GM21723 (cell line): ENCODE results near the gene N4BP2L2.

Source experiments
- ATAC-seq: cut with Tn5 transposase; IDR thresholded peaks from one replicate; pipeline ENCODE4 v1.9.1; 2021; ENCODE audit warnings: mild to moderate bottlenecking, moderate library complexity; ENCODE audit not compliant: unreplicated experiment

N4BP2L2 gene

DNA sequence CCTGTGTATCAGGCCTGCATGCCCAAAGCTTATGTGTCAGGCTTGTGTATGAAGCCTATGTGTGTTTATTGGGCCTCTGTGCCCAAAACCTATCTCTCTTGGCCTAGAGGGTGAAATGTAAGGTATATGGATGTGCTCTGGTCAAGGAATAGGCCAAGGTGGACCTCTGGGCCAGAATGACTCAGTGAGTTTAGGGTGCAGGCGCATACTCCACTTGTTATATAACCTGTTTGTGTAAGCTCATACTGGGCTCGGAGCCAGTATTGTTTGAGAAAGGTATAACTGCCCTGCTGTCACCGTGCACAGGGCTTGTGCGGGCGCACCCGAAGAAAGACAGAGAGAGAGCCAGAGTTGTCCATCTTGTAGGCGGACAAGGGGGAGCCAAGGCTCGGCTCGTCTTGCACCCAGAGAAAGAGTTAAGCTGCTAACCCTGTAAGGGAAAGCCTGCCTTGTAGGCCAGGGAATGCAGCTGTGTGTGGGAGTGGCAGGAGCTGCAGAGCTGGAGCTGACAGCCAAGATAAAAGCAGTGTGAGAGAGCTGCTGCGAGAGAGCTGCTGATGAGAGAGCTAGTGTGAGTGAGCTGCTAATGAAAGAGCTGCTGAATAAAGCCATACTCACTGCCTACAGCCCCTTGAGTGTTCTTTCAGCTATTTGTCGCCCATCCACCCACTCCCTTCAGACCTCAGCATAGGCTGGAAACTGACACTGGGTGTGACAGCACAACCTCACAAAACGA is 67.2 kb downstream of the N4BP2L2 start:
- ATAC-seq = no peak

DNA sequence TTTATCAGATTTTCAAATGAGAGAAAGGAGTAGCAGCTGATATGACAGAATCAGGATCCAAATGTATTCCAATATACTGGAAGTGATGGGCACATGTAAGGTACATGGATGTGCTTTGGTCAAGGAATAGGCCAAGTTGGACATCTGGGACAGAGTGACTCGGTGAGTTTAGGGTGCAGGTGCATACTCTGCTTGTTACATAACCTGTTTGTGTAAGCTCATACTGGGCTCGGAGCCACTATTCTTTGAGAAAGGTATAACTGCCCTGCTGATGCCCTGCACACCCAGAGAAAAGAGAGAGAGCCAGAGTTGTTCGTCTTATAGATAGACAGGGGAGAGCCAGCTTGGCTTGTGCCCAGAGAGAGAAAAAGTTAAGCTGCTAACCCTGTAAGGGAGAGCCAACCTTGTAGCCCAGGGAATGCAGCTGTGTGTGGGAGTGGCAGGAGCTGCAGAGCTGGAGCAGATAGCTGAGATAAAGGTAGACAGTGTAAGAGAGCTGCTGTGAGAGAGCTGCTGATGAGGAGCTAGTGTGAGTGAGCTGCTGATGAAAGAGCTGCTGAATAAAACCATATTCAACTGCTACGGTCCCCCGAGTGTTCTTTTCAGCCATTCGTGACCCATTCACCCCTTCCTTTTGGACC is 70.0 kb downstream of the N4BP2L2 start:
- no peak for ATAC-seq

DNA sequence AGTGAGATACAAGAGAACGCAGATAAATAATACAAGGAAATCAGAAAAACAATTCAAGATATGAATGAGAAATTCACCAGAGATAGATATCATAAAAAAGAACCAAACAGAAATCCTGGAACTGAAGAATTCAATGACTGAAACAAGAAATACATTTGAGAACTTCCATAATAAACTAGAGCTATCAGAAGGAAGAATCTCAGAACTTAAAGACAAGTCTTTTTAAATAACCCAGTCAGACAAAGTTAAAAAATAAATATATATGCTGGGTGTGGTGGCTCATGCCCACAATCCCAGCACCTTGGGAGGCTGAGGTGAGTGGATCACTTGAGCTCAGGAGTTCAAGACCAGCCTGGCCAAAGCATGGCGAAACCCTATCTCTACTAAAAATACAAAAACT is 82.0 kb downstream of the N4BP2L2 start:
- no peak for ATAC-seq

DNA sequence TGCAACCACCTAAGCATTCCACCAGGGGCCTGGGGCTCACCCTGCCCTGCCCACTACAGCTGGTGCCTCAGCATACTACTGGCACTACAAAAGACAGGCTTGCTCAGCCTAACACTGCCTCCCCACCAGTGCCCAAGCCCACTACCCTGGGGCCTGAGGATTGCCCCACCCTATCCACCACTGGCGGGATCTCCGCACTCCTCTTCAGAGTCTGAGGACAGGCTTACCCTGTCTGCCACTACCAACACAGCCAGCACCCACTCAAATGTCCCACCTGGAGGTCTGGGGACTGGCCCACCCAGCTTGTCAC is 83.0 kb downstream of the N4BP2L2 start:
- no peak for ATAC-seq

DNA sequence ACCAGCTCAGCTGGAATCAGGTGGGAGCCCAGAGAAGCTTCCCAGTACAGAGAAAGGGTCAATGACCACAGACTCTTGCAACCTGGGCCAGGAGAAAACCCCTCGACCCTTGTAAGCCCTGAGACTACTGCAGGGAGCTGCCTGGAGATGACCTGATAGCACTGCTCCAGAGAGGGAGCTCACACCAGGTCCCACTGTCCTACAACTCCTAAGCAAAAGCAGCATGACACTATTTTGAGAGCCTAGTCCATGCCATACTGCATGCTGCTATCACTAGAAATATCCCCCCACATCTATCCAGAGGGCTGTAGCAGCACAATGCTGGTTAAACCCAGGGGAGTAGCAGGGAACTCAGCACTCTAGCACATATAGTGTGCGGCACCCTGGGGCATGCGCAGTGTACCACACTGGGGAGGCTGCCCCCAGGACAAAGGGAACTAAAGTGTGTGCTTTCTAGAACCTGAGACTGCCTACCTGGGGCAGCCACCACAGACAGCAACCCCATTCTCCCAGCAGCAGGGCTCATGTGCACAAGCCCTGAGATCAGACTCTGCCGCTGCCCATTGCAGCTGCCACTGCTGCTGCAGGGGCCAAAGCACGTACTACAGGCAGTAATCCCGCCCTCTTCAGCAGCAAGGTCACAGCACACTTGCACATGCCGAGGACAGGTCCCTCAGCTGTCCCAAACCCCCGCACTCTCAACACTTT is 83.6 kb downstream of the N4BP2L2 start:
- ATAC-seq = no peak

DNA sequence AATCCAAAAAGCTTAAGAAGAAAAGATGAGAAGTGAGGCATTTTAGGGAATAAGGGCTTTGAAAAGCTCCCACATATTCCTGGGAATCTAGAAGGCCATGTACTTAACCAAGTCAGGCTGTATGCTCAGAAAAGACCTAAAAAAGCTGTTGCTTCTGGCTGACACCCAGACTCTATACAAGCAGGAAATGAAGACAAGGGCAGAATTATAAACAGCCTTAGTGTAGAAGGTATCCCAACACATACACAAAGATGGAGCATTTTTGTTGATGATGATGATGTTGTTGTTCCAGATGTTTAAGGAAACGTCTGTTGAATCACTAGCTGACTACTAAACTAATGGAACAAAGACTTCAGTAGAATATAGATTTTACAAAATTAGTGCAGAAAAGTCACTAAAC is 84.6 kb downstream of the N4BP2L2 start:
- no peak for ATAC-seq

DNA sequence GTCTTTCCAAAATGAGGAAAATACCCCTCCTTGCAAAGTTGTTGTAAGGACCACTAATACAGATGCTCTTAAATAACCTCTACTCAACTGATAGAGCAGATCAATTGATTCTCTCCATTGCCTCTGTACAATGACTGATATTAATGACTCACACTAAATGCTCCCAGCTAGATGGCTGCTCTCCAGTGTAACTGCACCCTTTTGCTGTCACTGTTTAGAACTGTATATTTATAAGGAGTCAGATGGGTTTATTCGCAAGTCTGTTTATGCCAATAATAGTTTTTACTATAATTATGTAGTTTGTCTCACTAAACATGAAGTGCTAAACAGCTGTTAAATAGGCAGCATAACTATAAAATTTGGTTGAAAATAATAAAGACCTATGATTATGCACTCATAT is 89.6 kb downstream of the N4BP2L2 start:
- ATAC-seq = no peak

DNA sequence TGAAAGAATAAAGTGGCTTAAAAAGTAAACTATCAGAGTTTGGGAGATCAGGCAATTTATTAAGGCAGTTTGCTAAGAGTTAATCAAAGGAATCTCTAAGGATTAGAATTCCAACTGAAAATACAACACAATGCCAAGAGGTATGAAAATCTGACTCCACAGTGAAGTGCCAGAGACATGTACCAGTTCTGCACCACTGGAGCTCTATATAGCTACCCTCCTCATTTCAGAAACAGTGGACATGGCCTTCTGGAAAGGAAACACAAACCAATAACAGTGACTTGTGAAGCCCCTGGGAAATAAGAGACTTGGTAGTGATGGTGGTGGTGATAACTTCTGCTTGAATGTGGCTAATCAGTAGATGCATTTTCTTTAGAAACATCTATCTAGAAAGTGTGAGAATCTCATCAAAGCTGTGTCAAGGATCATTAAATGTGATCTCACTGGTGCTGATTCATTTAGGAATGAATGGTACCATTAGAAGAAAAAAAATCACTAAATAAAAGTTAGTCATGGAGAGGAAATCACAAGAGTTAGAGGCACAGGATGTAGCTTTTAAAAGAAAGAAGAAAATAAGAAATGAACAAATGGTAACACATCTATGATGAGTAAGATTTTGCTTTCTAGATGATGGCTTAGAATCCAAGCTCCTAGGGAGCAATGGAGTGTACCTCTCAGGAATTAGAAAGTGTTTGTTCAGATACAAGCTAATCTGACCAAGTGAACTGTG is 90.5 kb downstream of the N4BP2L2 start:
- no peak for ATAC-seq

DNA sequence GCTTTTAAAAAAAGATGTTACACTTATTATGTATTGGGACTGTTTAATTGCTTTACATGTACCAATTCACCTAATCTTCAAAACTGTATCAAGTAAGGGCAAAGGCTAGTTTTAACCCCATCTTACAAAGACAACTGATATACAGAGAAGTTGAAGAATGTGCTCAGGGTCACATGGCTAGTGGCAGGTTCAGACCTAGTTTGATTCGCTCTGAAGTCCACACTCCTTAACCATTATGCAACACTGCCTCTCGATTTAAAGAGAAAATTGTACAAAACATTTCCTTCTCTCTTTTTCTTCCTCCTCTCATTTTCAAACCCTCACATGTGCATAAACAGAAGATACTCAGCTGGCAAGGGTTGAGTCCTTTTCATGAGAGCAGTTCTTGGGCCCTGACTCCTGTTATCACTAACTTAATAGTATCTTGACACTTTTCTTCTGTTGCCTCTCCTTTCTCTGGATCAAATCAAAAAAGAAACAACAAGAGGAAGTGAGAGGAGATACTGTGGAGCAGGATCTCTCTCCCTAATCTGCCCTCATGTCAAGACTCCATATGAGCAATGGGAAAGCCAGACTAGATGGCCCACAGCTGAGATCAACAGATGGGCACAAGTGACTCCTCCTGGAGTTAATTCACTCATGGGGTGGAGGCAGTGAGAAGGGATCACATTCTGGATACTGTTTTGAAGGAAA is 91.7 kb downstream of the N4BP2L2 start:
- no peak for ATAC-seq

DNA sequence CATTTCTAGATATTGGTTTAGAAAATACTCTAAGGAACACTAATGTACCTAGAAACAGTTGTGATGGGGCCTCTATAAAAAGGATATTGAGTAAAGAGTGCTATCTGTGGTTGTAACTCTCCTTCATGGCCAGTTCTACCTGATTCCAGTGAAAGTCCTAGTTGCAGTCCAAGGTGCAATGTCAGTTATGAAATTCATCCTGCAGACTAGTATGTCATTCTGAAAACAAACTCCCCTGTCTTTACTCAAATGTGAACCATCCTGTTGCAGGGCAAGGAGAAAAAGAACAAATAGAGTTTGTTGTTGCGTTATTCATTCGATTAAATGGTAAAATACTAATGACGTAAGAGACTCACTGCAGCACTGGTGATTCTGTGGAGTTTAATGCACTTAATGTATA is 92.4 kb downstream of the N4BP2L2 start:
- no peak for ATAC-seq

DNA sequence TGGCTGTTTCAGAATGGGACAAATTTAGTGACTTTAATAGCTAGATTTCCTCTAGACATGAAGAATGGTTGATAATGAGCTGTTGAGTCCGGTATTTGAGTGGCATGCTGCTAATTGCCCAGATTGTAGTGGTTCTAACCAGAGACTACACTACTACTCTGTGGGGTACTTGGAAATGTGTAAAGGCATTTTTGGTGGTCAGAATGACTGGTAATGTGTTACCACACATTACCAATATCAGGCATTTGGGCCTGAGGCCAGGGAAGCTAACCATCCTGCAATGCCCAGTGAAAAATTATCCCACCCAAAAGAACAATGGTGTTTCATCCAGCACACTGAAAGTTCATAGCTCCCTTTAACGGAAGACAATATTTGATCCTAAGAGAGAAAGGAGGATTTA is 93.1 kb downstream of the N4BP2L2 start:
- ATAC-seq = no peak

DNA sequence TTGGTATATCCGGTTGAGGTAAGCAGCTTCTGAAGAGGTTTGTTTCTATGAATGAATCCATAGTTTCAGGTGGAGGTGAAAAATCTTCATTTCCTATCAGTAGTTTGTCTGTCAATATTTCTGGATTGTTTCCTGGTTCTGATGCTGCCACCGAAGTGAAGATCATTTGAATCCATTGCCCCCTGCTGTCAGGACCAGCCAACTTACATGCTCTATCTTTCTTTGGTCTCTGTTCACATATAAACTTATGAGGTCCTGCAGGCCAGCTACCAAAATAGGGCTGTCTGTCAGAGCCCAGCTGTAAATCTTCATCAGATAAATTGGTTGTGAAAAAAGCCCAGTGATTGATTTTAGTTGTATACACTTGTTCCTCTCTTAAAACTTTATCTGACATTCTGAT is 95.5 kb downstream of the N4BP2L2 start:
- ATAC-seq = no peak

DNA sequence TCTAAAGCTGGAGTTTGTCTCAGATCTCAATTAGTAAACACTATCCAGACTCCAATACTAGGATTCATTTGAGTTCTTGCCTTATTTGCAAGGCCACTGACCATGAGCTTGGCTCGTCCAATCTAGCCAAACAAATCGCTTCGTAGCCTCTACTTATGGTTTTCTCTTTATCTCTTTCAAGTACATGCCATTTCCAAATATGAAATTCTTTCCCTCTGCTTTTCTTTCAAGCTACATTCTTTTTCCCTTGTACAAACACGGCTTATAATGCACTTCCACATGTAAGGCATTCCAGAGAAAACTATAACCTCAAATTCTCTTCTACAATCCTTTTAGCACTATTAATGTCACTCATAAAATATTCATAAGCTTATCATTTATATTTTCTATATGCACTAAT is 99.7 kb downstream of the N4BP2L2 start:
- no peak for ATAC-seq

DNA sequence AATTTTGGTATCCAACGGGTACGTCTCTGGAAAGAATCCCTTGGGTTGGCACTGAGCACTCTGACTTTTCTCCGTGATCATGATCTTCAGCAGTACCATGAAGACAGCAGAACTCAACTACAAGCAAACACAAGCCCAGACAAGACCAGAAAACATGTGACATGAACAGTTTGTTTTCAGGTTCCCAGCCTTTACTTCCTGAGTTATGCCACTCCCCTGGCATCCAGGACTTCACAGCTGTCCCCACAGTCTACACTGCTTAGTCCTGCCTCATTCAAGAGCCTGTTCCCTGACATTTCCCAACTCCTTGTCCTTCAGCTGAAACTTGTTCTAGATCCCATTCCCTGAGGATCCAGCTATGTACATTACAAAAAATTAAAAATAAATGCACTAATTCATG is 105.7 kb downstream of the N4BP2L2 start:
- no peak for ATAC-seq

DNA sequence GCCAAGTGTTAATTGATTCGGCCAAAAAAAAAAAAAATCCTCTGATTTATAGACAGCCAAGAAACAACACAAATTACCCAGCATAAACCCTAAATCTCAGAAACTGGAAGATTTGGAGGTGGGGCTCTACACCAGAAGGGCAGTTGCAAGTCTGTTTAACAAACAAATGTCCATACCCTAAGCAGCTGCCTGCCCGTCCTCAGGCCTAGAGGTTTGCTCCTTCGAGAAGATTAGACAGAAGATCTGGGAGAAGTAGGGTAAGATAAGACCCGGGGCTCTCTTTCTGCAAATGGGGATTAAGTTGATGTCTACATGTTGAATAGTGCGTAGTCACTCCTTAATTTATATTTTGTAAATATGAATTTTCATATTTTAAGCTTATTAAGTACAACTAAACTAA is 107.2 kb downstream of the N4BP2L2 start:
- no peak for ATAC-seq

DNA sequence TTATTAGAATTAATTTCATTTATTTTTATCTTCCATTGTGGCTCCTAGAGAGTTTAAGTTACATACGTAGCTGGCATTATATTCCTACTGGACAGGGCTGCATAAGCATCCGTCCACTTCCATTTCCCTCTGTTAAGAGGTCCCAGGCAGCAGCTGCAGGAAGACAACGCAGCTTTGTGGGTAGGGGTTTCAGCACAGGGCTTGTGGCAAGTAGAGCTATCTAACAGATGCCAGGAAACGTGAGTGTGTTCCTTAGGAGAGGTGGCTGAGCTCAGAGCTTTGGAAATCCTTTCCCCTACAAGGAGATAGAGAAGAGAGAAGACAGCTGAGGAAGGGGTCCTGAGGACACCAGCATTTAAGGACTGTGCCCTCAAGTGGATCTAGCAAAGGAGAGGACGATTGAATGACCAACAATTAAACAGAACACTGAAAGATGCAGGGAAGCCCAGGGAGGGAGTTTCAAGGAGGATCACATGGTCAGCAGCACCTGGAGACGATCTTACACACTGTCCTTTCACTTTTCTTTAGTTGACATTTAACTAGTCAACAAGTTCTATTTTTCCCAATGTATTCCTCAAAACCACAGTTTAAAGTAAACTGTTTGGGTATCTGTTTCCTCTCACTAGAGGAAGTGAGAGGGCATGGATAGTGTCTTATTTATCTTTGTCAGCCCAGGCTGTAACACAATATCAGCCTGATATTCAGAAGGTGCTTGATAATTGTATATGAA is 108.4 kb downstream of the N4BP2L2 start:
- ATAC-seq = no peak

DNA sequence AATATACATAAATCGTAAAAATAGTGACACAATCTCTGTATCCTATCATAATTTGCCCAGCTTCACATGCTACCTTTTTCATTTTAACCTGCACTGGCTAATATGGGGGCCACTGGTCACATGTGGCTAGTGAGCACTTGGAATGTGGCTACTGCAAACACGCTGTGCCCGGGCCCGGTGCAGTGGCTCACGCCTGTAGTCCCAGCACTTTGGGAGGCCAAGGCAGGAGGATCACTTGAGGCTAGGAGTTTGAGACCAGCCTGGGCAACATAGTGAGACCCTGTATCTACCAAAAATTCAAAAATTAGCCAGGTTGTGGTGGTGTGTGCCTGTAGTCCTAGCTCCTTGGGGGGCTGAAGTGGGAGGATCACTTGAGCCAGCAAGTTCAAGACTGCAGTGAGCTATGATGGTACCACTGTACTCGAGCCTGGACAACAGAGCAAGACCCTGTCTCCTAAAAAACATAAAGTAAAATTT is 109.1 kb downstream of the N4BP2L2 start:
- ATAC-seq = no peak

DNA sequence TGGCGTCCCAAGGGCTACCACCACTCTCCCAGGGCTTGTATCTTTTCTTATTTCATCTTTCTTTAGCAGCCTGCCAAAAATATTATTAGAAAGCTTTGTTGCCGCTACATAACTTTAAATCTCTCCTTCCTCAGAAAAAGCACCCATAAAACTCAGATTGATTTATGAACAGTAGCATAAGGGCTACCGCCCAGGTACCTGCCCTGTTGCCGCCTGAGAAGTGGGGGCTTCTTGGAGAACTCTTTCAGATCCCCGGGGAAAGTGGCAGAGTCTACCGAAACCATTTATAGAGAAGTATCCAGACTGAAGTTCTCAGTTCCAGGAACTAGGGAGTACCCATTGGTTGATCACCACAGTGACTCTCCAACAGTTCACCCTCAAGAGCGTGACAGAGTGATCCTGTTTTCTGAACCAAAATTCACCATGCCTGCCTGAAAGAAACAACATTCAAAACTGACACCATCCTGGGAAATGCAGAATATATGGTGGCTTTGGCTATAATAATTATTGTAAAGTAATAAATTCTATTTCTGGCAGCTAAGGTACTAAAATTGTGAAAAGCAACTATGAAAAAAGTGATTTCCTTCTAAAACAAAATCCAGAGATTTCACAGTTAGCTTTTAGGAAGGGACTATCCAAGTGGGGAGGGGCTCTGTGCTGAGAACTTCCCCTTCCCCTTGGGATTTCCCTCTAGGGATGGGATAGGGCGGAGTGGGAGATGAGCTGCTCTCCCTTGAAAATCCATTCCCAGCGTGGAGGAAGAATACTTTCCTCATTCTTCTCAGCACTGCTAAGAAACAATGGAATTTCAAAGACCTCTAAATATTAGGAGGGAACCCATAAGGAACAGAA is 109.8 kb downstream of the N4BP2L2 start:
- ATAC-seq = no peak

DNA sequence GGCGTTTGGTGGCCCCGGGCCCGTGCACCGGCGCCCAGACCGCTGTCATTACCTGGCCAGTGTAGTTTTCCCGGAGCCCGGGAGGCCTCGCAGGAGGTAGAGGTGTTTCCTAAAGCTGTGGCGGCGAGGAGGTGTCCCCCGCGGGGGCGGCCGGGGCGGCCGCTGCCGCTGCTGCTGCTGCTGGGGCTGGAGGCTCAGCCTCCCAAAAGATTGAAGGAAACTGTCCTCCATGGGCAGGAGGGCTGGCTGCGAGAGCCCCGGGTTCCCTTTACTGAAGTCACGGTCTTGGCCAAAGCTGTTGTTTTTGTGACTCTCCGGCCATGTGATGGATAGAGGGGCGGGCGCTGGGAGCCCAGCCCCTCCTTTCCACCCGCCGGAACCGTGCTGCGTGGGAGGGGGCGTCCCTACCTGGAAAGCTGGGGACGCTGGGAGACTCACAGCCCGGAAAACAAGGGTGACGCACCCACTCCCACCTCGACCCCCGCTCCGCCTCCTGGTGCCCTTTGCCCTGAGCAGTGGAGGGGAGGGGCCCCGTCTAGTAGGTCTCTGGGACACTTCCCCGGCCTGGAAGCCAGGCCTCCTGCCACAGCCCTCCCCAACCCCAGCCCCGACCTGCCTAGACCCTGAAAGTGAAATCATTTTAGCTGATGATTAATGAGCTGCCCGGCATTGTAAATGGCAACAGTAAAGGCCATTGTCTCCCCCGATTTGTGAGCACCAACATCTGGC is 110.6 kb downstream of the N4BP2L2 start, which contains the start of gene N4BP2L1:
Gene N4BP2L1, minus strand, starts transcription at position 279 of the 729 bp plus-strand sequence. Its CDS starts 48 bp downstream, at position 231.
- peak; percentile 74 for ATAC-seq
